HEK293T (cell line): ENCODE data around the gene APPL2.

Experiments
- CTCF ChIA-PET: fragments of 350-600 bp; formaldehyde crosslinking; extraction: SDS; loops from one replicate; lab custom pipeline; 2021; ENCODE audit warnings: antibody characterized with exemption, inconsistent platforms; lab: Yijun Ruan, JAX
- POLR2A ChIA-PET: fragments of 350-600 bp; formaldehyde crosslinking; extraction: SDS; loops from one replicate; lab custom pipeline; 2020; ENCODE audit warnings: antibody characterized with exemption, inconsistent platforms; lab: Yijun Ruan, JAX
- DNase-seq: peaks from one replicate; pipeline ENCODE4 v3.0.0; 2012; ENCODE audit warnings: mixed read lengths; ENCODE audit errors: extremely low spot score
- ARNT ChIP-seq: fragments of 450-650 bp; IDR thresholded peaks from 2 replicates; pipeline ENCODE4 v1.6.1; 2017; ENCODE audit warnings: mild to moderate bottlenecking
- BHLHE40 ChIP-seq: fragments of 450-650 bp; IDR thresholded peaks from 2 replicates; pipeline ENCODE4 v1.6.1; 2016; ENCODE audit warnings: mild to moderate bottlenecking, moderate library complexity, borderline replicate concordance
- CTBP1 ChIP-seq: fragments of 450-650 bp; IDR thresholded peaks from 2 replicates; pipeline ENCODE4 v1.6.1; 2016; ENCODE audit warnings: borderline replicate concordance
- ELF4 ChIP-seq: fragments of 450-650 bp; IDR thresholded peaks from 2 replicates; pipeline ENCODE4 v1.6.1; 2017; ENCODE audit warnings: antibody characterized with exemption
- FOXA1 ChIP-seq: fragments of 450-650 bp; IDR thresholded peaks from 2 replicates; pipeline ENCODE4 v1.6.1; 2016; ENCODE audit warnings: mild to moderate bottlenecking
- FOXK2 ChIP-seq: fragments of 450-650 bp; IDR thresholded peaks from 2 replicates; pipeline ENCODE4 v1.6.1; 2016; ENCODE audit warnings: mild to moderate bottlenecking
- FOXM1 ChIP-seq: fragments of 450-650 bp; IDR thresholded peaks from 2 replicates; pipeline ENCODE4 v1.6.1; 2017; ENCODE audit warnings: mild to moderate bottlenecking, borderline replicate concordance
- HDGF ChIP-seq: fragments of 450-650 bp; IDR thresholded peaks from 2 replicates; pipeline ENCODE4 v1.6.1; 2017; ENCODE audit warnings: antibody characterized with exemption, borderline replicate concordance
- L3MBTL2 ChIP-seq: fragments of 450-650 bp; conservative IDR thresholded peaks from 2 replicates; pipeline ENCODE4 v1.6.1; 2016; ENCODE audit warnings: mild to moderate bottlenecking
- LEF1 ChIP-seq: fragments of 450-650 bp; IDR thresholded peaks from 2 replicates; pipeline ENCODE4 v1.6.1; 2017; ENCODE audit warnings: mild to moderate bottlenecking, borderline replicate concordance
- NFRKB ChIP-seq: fragments of 450-650 bp; IDR thresholded peaks from 2 replicates; pipeline ENCODE4 v1.6.1; 2016; ENCODE audit warnings: mild to moderate bottlenecking, moderate library complexity
- SP1 ChIP-seq: fragments of 450-650 bp; IDR thresholded peaks from 2 replicates; pipeline ENCODE4 v1.6.1; 2017
- SUZ12 ChIP-seq: fragments of 450-650 bp; IDR thresholded peaks from 2 replicates; pipeline ENCODE4 v1.6.1; 2016; ENCODE audit warnings: mild to moderate bottlenecking
- TARDBP ChIP-seq: fragments of 450-650 bp; IDR thresholded peaks from 2 replicates; pipeline ENCODE4 v1.6.1; 2016
- ZNF384 ChIP-seq: fragments of 450-650 bp; IDR thresholded peaks from 2 replicates; pipeline ENCODE4 v1.6.1; 2016
- TF ChIP-seq, protein P1 (sequence below): fragments of 450-650 bp; IDR thresholded peaks from 2 replicates; pipeline ENCODE4 v1.6.1; 2016

Gene APPL2

GRCh38 chr12:105233041-105233905 lies 2.7 kb downstream of the APPL2 start:
- CTCF ChIA-PET = no interaction called here
- POLR2A ChIA-PET = no interaction called here
- no peak for DNase-seq
- TF ChIP-seq L3MBTL2 (no peak), HDGF (no peak), FOXM1 (no peak), TARDBP (no peak), ELF4 (no peak), BHLHE40 (no peak), FOXA1 (no peak), ZNF384 (no peak), NFRKB (no peak), ARNT (no peak), SP1 (no peak)
- TF ChIP-seq, protein P1, sequence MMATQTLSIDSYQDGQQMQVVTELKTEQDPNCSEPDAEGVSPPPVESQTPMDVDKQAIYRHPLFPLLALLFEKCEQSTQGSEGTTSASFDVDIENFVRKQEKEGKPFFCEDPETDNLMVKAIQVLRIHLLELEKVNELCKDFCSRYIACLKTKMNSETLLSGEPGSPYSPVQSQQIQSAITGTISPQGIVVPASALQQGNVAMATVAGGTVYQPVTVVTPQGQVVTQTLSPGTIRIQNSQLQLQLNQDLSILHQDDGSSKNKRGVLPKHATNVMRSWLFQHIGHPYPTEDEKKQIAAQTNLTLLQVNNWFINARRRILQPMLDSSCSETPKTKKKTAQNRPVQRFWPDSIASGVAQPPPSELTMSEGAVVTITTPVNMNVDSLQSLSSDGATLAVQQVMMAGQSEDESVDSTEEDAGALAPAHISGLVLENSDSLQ = no peak

GRCh38 chr12:105231396-105231795 lies 4.6 kb downstream of the APPL2 start:
- DNase-seq = no peak
- ChIA-PET POLR2A (no interaction called here), CTCF (no interaction called here)
- TF ChIP-seq FOXA1 (no peak), ARNT (no peak), ZNF384 (no peak), ELF4 (no peak), BHLHE40 (no peak), LEF1 (no peak), TARDBP (no peak), SP1 (no peak), SUZ12 (no peak), HDGF (no peak), CTBP1 (no peak), FOXK2 (no peak), NFRKB (no peak)
- TF ChIP-seq, protein P1 = no peak

DNA sequence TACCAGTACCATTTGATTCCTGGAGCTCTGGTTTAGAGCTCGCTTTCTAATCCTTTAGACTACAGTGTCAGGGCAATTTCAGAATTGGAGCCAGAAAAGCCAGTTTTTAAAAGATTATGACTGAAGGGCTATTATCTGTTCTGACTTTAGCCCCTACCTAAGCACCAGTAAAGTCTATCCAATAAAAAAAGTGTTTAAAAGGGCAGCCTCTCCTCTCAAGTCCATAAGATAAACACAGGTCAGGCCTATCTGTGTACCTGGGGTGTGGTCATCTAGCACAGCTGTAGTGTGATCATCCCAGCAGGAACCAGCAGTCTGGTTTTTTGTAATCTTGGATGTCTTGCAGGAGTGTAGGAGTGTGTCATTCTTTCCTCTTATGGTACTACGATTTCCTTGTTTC lies 6.6 kb downstream of the APPL2 start:
- DNase-seq = no peak
- CTCF ChIA-PET = no interaction called here
- POLR2A ChIA-PET = interaction anchor here (0.6 kb wide), 1 partner anchor 748 kb away, joined by 3 read pairs; no protein-coding TSS in a partner anchor
- TF ChIP-seq L3MBTL2 = no peak
- TF ChIP-seq HDGF = no peak
- no peak for TF ChIP-seq SP1
- TF ChIP-seq LEF1 = no peak
- TF ChIP-seq, protein P1 = no peak
- TF ChIP-seq SUZ12 = no peak
- no peak for TF ChIP-seq CTBP1
- no peak for TF ChIP-seq BHLHE40
- no peak for TF ChIP-seq ELF4
- no peak for TF ChIP-seq TARDBP
- TF ChIP-seq FOXK2 = no peak
- TF ChIP-seq FOXM1 = no peak
- no peak for TF ChIP-seq ARNT
- TF ChIP-seq FOXA1 = no peak
- no peak for TF ChIP-seq ZNF384
- TF ChIP-seq NFRKB = no peak

GRCh38 chr12:105228966-105229365 lies 7.0 kb downstream of the APPL2 start:
- POLR2A ChIA-PET = interaction anchor here (0.6 kb wide), 1 partner anchor 748 kb away, joined by 3 read pairs; no protein-coding TSS in a partner anchor
- TF ChIP-seq LEF1 (no peak), TARDBP (no peak), ZNF384 (no peak), BHLHE40 (no peak), HDGF (no peak), SP1 (no peak)
- TF ChIP-seq, protein P1 = no peak
- CTCF ChIA-PET = no interaction called here
- no peak for DNase-seq

DNA sequence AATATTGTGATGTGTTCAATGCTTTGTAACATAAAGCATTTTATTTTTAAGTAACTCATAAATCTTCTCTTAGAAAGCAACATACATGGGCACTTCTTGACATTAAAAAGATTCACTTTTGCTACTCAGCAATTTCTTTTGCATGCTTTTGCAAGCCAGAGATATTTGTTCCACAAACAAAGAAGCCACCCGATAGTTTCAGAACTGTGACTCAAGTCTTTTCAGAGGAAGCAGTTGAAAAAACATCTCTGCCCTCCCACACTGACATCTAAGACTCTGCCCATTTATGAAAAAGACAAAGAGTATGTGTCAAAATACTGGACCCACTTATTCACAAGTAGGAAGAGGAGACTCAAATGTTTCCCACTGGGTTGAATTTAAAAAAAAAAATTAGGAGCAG lies 7.5 kb downstream of the APPL2 start:
- CTCF ChIA-PET = no interaction called here
- no peak for TF ChIP-seq FOXA1
- no peak for TF ChIP-seq TARDBP
- TF ChIP-seq L3MBTL2 = no peak
- TF ChIP-seq, protein P1 = no peak
- no peak for TF ChIP-seq FOXM1
- TF ChIP-seq ZNF384 = no peak
- no peak for TF ChIP-seq FOXK2
- no peak for TF ChIP-seq SP1
- POLR2A ChIA-PET = interaction anchor here (1.1 kb wide), 1 partner anchor 8 kb away, joined by 3 read pairs; the partner anchor contains the start of gene APPL2
- DNase-seq = no peak
